HG02798 (cell line): ENCODE data around the gene DUOX1.

Experiments
- ATAC-seq: cut with Tn5 transposase; IDR thresholded peaks from one replicate; pipeline ENCODE4 v1.9.1; 2021; ENCODE audit warnings: mild to moderate bottlenecking; ENCODE audit not compliant: unreplicated experiment, poor library complexity

Gene DUOX1

GRCh38 chr15:45139770-45140169 is 10.0 kb downstream of the DUOX1 start:
- ATAC-seq = no peak

GRCh38 chr15:45140557-45141250 is 10.9 kb downstream of the DUOX1 start:
- no peak for ATAC-seq

GRCh38 chr15:45141386-45141785 is 11.6 kb downstream of the DUOX1 start:
- ATAC-seq = no peak

- ATAC-seq = no peak
These were observed 13.3 kb downstream of the DUOX1 start for GRCh38 chr15:45143056-45143455.

GRCh38 chr15:45143946-45144345 is 14.2 kb downstream of the DUOX1 start:
- no peak for ATAC-seq

GRCh38 chr15:45144775-45145174 is 15.0 kb downstream of the DUOX1 start:
- ATAC-seq = no peak

GRCh38 chr15:45146405-45146804 is 16.6 kb downstream of the DUOX1 start:
- ATAC-seq = no peak

GRCh38 chr15:45147606-45148005 is 17.8 kb downstream of the DUOX1 start:
- ATAC-seq = no peak

GRCh38 chr15:45148076-45149059 is 18.6 kb downstream of the DUOX1 start:
- ATAC-seq = no peak

GRCh38 chr15:45149060-45149459 is 19.3 kb downstream of the DUOX1 start:
- no peak for ATAC-seq

- no peak for ATAC-seq
These were observed 20.7 kb downstream of the DUOX1 start for GRCh38 chr15:45150481-45150880.

GRCh38 chr15:45150997-45151396 is 21.2 kb downstream of the DUOX1 start:
- ATAC-seq = no peak

- no peak for ATAC-seq
These were observed 22.4 kb downstream of the DUOX1 start for GRCh38 chr15:45151998-45152828.

GRCh38 chr15:45155739-45156138 is 25.9 kb downstream of the DUOX1 start:
- ATAC-seq = no peak

GRCh38 chr15:45156744-45157455 is 27.1 kb downstream of the DUOX1 start:
- ATAC-seq = no peak

GRCh38 chr15:45157974-45158373 is 28.2 kb downstream of the DUOX1 start:
- no peak for ATAC-seq

GRCh38 chr15:45161666-45162065 is 31.9 kb downstream of the DUOX1 start:
- no peak for ATAC-seq

GRCh38 chr15:45162771-45163507 is 33.1 kb downstream of the DUOX1 start:
- peak; percentile 39 for ATAC-seq

- no peak for ATAC-seq
These were observed 33.7 kb downstream of the DUOX1 start for GRCh38 chr15:45163508-45163856.
